HG03066 (cell line): Measurements from ENCODE around the gene BRSK1.

ENCODE experiments used
- ATAC-seq: cut with Tn5 transposase; IDR thresholded peaks from one replicate; pipeline ENCODE4 v1.9.1; 2021; ENCODE audit warnings: low read depth; ENCODE audit not compliant: unreplicated experiment

The BRSK1 gene

DNA sequence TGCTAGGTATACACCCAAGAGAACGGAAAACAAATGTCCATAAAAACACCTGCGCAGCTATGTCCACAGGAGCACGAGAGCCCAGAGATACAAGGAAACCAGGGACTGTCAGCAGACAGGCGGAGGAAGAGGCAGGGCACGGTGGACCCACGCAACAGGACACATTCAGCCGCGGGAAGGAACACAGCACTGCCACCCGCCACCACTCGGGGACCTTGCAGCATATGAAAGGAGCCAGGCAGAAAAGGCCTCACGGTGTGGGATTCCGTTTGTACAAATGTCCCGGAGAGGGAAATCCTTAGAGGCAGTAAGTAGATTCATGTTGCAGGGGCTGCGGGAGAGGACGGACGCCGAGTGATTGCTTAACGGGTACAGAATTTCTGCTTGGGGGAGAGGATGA lies 11.7 kb upstream of the BRSK1 start:
- ATAC-seq: no peak

DNA sequence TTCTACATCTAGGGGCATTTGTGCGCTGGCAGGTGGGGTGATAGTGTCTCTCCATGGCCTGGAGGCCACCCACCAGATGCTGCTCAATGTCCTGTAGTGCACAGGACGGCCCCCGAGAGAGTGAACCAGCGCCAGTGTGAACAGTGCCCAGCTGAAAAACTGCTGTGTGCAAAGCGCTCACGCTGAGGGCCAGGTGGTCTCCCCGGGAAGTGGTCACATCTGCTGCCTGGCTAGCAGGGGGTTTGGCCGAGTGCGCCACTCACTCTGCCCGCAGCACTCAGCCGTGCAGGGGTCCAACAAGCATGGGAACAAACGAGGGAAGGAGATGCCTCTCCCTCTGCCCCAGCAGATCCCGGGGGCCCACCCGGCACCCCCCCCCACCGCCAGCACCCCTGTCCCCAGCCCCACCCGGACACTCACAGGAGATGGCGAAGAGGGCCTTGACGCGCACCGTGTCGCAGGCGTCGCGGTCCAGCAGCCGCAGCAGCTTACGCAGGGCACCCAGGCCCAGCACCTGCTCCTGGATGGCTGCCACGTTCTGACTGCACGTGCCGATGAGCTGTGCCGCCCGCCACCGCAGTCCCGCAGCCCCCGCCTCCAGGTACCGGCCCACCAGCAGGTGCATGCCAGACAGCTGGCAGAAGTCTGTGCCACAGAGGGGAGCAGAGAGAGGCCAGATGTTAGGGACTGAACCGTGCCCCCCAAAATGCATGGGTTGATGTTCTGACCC lies 9.7 kb upstream of the BRSK1 start:
- ATAC-seq: no peak

DNA sequence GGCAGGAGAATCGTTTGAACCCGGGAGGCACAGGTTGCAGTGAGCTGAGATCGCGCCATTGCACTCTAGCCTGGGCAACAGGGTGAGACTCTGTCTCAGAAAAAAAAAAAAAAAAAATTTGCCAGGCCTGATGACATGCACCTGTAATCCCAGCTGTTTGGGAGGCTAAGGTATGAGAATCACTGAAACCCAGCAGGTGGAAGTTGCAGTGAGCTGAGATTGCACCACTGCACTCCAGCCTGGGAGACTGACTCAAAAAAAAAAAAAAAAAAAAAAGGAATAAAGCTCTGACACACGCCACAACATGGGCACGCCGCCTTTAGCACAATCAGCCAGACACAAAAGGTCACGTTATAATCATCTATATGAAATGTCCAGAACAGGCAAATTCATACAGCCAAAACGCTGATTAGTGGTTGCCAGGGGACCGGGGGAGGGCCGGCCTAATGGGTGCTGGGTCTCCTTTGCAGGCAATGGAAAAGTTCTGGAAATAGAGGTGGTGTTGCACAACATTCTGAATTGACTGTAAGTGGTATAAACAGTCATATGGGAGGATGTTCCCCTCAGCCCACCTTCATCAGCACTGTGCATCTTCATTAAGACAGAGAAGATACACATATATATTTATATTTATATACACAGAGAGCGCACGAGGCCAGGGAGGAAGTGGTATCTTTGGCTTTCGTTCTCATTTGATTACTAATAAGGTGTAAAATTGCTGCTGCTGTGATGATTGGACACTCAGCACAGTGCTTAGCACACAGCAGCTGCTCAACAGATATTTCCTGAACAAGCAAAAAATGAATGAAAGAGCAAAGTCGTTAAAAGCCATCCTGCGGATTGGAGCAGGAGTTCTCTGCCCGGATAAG lies 7.7 kb upstream of the BRSK1 start:
- ATAC-seq: no peak

DNA sequence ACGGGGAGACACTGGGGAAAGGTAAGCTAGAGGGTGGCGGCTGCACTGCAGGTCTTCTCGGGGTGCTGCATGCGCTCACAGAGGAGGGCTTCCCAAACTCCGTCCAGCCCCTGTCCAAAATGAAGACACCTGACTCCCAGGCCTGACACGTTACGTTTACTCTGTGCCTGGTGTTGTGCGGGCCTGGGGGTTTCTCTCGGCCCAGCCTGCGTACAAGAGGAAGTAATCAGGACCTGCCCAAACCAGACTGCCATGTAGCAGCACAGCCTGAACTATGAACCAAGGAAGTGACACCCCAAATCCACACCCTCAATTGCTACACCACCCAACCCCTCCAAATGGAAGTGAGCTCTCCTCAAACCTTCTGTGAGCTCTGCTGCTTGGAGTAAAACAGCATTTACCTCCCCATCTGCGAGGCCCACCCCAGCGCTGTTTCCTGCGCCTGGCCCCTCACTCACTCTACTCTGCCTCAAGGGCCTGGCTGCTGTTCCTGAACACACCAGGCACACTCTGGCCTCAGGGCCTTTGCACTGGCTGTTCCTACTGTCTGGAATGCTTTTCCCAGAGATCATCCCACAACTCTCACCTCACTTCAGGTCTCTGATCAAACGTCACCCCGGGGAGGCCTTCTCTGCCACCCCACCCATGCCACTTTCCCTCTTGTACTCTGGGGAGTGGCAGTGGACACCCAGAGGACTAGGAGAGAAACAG lies 6.9 kb upstream of the BRSK1 start:
- ATAC-seq: no peak

DNA sequence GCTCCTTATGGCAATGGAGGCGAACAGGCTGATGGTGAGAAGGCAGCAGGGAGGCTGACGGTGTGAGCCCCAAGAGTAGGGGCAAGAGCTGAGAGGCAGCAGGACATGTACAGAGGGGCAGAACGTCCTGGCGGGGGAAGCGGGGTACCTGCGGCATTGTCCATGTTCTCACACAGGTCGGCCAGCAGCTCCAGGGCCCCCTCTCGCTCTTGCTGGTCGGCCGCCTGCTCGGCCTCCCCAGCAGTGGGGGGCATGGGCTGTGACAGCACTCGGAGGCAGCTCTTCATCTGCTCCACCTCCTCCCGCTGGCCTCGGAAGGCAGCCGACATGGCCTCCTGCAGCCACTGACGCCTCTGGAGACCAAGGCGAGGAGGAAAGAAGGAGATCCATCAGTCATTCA lies 6.3 kb upstream of the BRSK1 start:
- ATAC-seq: no peak

DNA sequence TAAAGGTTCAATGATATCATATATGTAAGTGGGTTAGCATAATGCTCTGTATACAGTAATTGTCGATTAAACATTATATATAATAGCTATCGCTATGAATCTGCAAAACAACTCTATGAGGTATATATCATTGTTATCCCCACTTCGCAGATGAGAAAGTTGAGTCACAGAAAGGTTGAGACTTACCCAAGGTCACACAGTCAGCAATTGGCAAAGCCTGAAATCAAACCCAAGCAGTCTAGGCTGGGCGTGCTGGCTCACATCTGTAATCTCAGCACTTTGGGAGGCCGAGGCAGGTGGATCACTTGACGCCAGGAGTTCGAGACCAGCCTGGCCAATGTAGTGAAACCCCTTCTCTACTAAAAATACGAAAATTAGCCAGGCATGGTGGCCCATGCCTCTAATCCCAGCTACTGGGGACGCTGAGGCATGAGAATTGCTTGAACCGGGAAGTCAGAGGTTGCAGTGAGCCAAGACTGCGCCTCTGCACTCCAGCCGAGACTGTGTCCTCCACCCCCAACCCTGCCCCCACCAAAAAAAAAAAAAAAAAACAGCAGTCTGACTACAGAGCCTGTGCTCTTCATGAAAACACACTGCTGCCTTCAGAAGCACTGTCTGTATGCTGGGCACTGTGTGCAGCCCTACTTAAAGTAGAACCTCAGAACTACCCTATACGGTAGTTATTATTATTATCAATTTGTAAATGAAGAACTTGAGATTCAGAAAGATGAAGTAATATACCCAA lies 5.2 kb upstream of the BRSK1 start:
- no peak for ATAC-seq

DNA sequence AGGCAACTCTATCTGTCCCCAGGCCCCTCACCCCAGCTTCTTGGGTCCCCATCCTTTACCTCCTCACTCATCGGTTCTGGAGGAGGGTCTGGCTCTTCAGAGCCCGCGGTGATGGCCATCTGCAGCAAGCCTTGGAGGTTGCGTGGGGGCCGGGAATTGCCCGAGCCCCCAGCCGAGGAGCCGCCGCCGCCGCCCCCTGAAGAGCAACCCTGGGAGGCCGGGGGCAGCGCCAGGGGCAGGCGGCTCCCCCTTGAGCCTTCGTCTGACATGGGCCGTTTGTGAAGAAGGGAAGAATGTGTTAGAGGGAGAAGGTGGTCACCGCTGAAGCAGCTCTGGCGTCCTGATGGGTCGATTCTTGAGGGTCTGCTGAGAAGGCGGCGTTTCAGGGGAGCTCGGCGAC lies 4.5 kb upstream of the BRSK1 start:
- no peak for ATAC-seq

DNA sequence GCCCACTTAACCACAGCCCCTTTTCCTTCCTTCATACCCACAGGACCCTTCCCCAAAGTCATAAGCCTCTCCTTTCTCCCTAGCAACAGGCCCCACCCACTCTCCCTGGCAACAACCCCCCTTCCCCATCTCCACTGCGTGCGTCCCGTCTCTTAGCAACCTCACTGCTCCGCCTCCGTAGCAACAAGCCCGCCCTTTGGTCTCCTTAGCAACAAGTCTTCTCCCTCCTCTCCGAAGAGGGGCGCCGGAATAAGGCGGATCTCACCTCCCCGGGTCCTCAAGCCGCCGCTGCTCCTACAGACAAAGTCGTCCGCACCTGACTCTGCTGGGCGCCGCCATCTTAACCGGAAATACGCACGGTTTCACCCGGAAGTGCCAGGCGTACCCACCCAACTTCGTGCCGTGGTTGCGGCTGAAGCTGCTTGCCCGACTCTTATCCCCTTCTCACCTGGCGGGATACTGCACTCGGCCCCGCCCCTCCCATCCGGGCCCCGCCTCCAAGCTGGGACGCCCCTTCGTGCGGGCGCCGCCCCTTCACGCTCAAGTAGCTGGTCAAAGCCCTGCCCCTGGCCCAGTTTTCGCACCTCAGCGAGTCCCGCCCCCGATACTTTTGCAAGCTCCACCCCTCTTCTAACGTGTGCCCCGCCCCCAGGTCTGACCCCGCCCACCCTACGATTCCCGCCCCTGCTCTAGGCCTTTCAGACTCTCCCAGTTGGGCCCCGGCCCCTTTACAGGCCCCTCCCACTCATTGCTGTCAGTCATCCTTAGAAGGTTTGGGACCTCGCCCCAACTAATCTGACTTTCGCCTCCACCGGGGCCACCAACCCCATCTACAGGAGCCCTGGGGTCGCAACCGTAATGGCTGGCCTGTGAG lies 3.8 kb upstream of the BRSK1 start, which contains the start of gene HSPBP1:
HSPBP1 (minus strand) TSS at position 341 of the 874 bp plus-strand sequence. CDS start 502 bp downstream, outside the sequence.
- ATAC-seq: peak; percentile 64

DNA sequence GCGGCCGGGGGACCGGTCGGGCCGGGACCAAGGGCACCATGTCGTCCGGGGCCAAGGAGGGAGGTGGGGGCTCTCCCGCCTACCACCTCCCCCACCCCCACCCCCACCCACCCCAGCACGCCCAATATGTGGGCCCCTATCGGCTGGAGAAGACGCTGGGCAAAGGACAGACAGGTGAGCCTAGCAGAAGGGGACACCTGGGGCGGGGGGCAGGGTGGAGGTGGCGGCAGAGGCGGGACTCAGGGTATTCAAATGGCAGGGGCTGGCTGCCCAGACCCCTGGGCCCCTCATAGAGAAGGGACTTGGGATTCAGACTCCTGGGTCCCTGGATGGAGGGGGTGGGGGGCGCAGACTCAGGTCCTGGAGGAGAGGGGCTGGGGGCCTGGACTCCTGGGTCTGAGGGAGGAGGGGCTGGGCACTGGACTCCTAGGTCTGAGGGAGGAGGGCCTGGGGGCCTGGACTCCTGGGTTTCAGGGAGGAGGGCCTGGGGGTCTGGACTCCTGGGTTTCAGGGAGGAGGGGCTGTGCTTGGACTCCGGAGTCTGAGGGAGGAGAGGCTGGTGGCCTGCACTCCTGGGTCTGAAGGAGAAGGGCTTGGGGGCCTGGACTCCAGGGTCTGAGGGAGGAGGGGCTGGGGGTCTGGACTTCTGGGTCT lies 735 bp downstream of the BRSK1 start:
- no peak for ATAC-seq

DNA sequence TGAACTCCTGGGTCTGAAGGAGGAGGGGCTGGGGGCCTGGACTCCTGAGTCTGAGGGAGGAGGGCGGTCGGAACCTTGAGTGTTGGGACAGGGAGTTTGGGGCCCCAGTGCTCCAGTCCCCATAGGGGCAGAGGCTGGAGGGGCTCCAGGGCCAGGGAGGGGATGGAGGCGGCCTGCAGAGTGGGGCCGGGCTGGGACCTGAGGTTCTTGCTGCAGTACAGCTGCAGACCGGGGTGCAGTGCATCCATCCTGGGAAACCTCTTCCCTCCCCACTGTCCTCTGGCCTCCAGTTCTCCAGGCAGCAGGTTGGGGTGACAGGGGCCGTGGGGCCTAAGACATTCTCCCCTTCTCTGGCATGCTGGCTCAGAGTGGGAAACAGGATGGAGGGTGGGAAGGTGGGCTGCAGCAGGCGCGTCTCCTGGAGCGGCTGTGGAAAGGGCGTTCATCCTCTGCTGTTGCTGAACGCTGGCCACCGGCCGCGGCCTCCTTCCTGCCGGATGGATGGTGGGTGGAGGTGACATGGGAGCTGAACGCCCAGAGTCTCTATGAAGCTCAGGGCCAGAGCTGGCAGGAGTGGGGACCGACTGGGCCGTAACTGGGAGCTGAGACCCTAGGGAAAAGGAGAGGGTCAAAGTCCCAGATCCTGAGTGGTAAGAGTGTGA lies 1.6 kb downstream of the BRSK1 start:
- no peak for ATAC-seq

DNA sequence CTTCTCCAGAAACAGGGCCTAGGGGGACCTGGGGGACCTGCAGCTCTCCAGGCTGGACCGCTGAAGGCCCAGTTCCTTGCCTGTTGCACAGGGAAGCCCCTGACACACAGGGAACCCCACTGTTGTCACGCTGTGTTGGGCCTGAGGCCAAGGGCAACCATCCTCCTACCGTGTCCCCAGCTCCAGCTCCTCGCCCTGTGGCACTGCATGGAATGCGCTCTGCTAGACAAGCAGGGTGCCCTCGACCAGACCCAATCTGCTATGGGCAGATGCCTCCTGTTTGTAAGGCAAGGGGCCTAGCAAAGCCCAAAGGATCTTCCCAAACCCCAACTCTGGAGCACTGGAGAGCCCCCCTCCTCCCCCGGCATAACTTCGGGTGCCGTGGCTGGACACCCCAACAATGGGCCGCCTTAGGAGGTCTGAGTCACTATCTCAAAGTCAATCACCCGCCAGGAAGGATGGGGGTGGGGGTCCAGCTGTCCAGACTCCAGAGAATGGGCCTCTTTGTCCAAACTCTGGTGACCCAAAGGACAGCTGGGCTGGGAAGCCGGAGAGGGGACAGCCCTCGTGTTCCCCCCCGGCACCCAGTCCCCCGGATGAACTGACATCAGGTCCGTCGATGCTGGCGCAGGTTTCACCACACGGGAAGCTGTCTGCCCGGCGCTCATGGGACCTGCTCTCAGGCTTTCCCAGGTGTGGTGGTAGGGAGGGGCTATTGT lies 3.7 kb downstream of the BRSK1 start:
- no peak for ATAC-seq

DNA sequence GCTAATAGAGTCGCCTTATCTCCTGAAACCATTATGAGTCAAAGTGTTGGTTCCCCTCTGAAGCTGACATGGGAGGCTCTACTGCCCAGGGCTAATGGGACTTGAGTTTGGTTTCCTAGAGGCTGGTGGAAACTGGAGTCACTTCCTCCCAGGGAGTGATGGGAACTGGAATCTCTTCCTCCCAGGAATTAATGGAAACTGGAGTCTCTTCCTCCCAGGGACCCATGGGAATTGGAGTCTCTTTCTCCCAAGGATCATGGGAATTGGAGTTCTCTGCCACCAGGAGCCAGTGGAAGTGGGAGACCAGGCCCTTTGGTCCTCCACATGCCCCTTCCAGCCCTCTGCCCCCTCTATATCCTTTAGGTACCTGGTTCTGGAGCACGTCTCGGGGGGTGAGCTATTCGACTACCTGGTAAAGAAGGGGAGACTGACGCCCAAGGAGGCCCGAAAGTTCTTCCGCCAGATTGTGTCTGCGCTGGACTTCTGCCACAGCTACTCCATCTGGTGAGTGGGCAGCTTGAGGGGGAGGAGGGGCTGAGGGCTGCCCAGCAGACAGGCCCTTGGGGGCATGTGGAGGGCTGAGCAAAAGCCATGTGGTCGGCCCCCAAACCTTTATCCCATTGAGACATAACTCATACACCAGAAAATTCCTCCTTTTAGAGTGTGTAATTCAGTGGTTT lies 5.5 kb downstream of the BRSK1 start:
- no peak for ATAC-seq

DNA sequence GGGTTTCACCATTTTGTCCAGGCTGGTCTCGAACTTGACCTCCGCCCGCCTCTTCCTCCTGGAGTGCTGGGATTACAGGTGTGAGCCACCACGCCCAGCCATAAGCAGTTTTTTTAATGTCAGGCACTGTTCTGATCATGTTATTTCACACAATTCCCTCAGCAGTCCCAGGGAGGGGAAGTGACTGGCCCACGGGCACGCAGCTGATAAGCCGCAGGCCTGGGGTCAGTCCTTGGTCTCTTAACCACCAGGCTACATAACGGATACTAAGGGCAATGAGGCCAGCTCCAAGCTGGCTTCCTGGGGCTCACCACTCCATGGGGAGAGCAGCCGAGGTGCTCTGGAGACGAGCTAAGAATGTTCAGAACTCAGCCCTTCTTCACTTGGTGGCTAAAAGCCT lies 13.5 kb downstream of the BRSK1 start:
- no peak for ATAC-seq

DNA sequence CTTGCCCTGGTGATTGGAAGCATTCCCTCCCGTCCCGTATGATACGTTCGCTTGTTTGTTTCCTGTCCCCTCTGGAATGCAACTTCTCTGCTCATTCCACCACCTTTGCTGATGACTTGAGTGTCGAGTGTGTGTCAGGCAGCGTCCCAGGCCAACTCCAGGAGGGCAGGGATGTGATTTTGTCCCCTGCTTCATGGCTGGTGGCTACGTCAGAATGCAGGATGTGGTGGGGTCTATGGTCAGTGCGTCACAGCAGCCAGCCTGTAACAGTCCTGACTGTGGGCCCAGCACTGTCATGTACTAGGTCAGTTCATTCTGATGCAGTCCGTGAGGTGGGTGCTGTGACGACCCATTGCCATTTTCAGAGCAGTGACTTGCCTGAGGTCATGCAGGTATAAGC lies 16.2 kb downstream of the BRSK1 start:
- ATAC-seq: no peak

DNA sequence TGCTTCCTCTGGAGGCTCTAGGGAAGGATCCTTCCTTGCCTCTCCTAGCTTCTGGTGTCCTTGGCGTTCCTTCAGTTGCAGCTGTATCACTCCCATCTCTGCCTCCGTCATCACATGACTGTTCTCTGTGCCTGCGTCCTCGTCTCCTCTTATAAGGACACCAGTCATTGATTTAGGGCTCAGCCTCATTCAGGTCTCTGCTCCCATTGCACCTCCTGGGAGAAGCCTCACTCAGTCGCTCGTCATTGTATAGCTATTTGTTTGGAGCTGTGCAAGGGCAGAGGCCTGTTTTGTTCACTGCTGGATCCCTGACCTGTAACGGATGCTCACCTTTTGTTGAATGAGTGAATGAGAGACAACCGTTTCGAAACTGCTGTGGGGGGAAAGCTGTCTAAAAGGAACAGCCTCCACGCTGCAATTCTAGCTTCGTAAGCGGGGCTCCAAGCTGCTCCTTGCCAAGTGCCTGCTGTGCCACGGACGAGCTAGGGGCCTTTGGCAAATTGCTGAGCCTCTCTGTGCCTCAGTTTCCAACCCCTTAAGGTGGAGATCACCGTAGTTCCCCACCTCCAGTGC lies 17.2 kb downstream of the BRSK1 start:
- no peak for ATAC-seq

DNA sequence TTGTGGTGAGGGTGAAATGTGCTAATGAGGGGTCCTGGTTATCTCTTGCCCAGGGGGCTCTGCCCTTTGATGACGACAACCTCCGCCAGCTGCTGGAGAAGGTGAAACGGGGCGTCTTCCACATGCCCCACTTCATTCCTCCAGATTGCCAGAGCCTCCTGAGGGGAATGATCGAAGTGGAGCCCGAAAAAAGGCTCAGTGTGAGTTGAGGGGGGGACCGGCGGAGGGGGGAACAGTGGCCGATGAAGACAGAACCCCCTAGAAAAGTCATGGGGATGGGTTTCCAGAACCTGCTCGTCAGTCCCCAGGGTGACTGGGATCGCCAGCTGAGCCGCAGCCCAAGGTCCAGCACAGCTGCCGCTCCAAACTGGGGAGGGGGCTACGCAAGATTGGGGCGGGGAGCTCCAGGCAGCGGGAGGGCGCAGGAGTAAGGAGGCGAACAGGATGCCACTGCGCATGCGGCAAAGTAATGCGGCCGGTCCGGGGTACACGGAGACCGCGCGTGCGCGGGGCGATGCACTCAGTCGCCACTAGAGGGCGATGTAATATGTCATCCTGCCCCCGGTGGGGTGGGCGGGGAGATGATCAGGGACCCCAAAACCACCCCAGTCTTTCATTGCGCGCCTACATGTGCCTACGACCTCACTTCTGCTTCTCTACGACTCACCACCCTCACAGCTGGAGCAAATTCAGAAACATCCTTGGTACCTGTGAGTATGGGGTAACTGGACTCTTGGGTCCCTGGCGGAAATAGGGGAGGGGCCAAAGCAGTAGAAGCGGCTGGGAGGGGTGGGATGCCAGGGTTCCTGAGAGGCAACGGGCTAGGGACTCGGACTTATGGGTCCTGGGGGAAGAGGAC lies 17.9 kb downstream of the BRSK1 start:
- ATAC-seq: no peak
